ENCODE measurements around the gene QPCT.
"Not testable (repeated sequence)": the region's sequence is repeated elsewhere in the genome, so short reads cannot be mapped to it uniquely, and the experiment has no call there.

Gene QPCT

DNA sequence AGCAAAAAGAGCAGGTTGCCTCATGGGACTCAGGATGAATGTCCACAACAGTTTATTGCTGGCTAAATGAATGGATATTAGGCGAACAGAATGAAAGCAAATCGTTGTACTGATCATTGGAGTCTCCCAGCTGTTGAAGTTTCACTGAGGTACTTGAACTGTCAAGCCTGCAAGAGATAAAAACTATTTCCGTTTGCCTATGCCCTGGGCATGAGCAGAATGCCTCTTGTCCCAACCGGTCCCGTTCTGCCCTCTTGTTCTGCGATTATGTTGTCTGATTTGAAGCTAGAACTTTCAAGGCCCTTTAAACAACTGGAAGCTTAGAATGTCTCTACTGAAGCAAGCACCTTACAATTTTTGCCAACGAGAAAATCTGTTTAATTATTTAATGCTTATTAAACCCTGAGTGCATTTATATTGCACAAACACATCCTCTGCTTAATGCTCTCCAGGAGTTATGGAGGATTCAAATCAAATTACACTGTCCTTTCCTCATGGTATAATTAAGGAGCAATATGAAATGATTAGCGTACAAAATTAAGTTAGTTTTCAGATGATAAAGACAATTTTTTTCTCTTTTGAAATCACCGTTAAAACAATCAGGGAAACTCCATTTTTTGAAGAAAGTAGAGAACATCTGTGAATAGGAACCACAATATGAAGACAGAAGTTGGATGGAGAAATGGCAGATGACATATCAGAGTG is 17.7 kb downstream of the QPCT start:
- DNase-seq = no peak

- no peak for DNase-seq
Observed at GRCh38 chr2:37364351-37364750, 19.9 kb downstream of the QPCT start.

- no peak for DNase-seq
Observed at GRCh38 chr2:37365669-37366068, 21.2 kb downstream of the QPCT start.

- no peak for DNase-seq
Observed at GRCh38 chr2:37366773-37367172, 22.3 kb downstream of the QPCT start.

DNA sequence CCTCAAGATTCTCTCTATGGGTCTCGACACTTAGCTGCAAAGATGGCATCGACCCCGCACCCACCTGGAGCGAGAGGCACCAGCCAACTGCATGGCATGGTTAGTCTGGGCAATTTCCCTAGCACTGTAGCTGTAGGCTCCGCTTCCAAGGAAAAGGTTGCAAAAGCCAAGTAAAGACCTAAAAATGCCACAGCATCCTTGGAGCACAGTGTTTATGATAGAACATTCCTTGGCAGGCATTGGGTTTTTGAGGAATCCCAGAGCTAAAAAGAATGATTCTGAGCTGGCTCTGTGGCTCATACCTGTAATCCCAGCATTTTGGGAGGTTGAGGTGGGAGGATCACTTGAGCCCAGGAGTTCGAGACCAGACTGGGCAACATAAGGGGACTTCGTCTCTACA is 22.9 kb downstream of the QPCT start:
- DNase-seq = no peak

- DNase-seq = no peak
Observed at GRCh38 chr2:37367984-37368383, 23.6 kb downstream of the QPCT start.

GRCh38 chr2:37370666-37371065 is 26.2 kb downstream of the QPCT start:
- no peak for DNase-seq

DNA sequence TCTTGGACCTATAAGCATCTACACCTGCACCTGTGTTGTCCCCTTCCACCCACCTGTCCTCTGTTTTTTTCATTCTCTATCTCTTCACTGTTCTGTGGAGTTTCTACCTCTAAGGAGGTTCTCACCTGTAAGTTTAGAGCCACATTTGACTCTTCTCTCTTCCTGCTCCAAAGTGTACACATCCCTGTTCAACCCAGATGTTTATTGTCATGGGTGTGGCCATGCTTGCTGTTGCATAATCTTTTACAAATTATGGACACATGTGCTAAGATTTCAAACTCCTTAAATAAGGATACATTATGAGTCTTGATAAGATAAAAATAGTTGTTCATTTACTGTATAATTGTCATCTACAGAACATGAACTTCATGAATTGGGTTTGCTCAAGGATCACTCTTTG is 27.6 kb downstream of the QPCT start:
- no peak for DNase-seq

DNA sequence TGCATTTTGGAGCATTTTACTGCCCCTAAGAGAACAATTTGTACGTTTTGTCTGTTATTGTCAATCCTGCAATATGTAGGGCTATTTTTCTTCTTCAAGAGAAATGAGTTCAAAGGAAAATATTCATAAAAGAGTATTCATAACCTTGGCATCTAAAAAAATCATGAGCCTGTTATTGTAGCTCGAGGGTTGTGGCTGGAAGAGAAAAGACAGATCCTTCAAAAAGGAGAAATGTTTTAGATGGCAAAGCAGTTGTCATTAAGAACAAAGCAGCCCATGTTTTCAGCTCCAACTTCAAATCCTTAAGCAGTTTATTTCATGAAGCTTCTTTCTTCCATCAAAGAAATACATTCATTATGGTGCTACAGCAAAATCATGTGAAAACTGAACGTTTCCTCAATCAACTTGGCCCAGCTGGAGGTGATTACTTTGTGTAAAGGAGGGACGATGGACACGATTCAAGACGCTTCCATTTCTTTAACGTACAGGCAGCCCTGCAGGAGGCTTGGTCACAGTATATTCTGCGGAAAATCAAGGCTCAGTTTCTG is 31.4 kb downstream of the QPCT start:
- DNase-seq = peak; percentile 18

GRCh38 chr2:37376421-37377186 is 32.2 kb downstream of the QPCT start:
- peak; percentile 93 for DNase-seq

DNA sequence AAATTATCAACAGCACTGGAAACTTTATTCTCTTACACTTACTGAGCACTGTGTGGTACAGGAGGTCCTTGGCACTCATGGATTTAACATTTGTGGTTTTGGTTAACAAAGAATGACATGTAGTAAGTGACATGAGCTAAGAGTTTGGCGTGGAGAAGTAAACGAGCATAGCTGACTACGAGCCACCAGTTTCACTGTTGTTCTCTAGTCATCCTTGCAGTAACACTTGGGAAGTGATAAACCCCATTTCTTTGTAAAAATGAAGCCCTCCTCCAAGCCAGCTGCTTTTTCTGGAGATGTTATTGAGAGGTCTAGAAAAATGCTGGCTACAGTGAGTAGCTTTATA is 32.7 kb downstream of the QPCT start:
- peak; percentile 61 for DNase-seq

DNA sequence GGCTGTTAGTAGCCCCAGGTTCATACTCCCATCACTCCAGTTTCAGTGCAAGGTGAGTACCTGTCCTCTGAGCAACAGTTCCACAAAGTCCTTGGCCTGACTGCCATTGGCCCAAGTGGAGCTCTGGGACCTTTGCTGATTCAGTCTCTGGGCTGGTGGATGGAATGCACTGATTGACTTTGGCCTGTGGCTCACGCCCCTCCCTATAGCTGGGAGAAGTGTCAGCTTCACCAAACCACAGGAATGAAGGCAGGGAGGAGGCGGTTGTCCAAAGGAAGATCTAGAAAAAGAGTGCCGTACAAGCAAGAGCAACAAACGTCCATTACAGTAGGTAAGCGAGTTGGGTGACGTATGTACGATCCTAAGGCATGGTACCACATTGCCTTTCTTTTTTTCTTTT is 34.0 kb downstream of the QPCT start:
- peak; percentile 83 for DNase-seq

GRCh38 chr2:37379881-37380296 is 35.5 kb downstream of the QPCT start:
- no peak for DNase-seq

DNA sequence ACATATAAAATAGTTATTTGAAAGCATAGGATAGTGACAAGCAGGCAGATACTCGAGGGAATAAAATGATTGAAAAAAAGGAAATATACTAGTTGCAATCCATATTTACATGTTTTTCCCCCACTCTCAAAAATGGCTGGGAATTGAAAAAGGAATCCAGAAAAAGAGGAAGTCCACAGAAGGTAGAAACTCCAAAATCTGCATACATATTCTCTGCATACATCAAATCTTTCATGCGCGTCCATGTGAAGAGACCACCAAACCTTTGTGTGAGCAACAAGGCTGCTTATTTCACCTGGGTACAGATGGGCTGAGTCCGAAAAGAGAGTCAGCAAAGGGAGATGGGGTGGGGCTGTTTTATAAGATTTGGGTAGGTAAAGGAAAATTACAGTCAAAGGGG is 36.4 kb downstream of the QPCT start:
- DNase-seq = not testable (repeated sequence)

GRCh38 chr2:37384261-37384660 is 39.8 kb downstream of the QPCT start:
- DNase-seq = not testable (repeated sequence)

DNA sequence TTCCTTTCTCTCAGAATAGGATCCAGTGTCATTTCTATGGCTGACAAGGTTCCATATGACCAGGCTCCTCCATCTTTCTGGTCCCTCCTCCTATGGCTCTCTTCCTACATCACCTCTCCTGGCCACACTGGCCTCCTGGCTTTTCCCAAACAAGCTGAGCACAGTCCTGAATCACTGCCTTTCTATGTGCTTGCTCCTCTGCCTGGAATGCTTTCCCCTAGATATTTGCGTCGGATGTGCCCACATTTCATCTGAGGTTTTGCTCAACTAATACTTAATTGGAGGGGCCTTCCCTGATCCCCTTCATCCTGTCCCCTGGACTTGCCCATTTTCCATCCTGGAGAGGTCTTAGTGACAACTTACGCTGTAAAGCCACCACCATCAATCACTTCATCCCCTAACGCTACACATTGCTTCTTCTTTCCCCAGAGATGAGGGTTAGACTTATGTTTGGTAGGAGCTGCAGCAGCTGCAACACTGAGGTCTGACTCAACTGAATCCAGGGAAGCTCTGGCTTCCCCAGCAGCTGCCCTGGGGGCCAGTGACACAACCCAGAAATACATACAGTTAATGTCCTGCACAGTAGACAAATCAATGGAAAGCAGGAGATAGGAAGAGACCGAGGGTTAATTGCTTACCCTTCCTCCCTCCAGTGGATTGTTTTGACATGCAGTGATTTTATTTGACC is 42.9 kb downstream of the QPCT start:
- DNase-seq = peak; percentile 75

DNA sequence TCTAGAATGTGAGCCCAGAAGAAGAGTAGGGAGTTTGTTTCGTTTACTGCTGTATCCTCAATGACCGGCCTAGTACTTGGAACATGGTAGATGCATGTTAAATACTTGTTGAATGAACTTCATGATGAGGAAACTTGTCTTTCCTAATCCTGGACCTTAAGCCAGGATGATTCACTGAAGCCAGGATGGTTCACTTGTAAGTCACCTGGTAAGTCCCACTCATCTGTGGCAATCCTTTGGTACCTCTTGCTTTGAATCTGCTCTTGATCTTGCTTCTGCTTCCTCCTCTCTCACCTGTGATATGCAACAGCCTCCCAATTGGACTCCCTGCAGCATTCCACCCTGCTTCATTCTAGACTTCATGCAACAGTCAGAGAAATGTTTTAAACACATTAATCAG is 43.6 kb downstream of the QPCT start:
- peak; percentile 70 for DNase-seq

DNA sequence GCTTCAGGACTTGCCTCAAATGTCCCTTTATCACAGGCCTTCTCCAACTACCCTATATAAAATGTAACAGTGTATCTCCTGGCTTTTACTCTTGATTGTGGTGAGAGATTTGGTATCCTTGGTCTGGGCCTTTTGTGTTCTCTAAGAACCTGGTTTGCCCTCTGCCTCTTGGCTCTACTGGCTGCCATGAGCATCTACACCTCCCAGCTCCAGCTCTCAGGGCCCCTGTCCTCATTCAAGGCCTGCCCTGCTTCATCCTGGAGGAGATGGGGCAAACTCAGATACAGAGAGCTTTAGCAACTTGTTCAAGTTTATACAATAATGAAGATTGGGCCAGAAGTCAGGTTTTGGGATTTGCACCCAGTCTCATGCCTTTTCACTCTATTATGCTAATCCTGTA is 45.0 kb downstream of the QPCT start:
- DNase-seq = no peak

- DNase-seq = peak; percentile 88
Observed at GRCh38 chr2:37389989-37390765, 45.7 kb downstream of the QPCT start.

GRCh38 chr2:37390777-37391176 is 46.3 kb downstream of the QPCT start:
- peak; percentile 17 for DNase-seq

- DNase-seq = no peak
Observed at GRCh38 chr2:37391711-37392110, 47.3 kb downstream of the QPCT start.

- DNase-seq = no peak
Observed at GRCh38 chr2:37392428-37392827, 48.0 kb downstream of the QPCT start.

- DNase-seq = no peak
Observed at GRCh38 chr2:37394263-37394662, 49.8 kb downstream of the QPCT start.
